Heart right ventricle (tissue), 16 donors: Measurements from ENCODE around the gene FAAP20. TPM values are rescaled to one million over a fixed set of nuclear protein-coding genes. Genes with fewer than 3 reads are reported as not detected.

Source experiments
- ATAC-seq, 8 donors: fragments of 200-7000 bp; cut with Tn5 transposase; one replicate each; pipeline ENCODE4 v1.9.1; 2020; ENCODE audit warnings: mild to moderate bottlenecking in 8 of 8, moderate library complexity in 8 of 8, moderate number of reproducible peaks in 1 of 8
- DNase-seq, 2 donors: peaks; one replicate each; pipeline ENCODE4 v3.0.0-alpha.2; 2020
- H3K27ac ChIP-seq, 10 donors: fragments of 200-600 bp; sonication (generic) in 2 of 10; one replicate each; pipeline versions ENCODE4 v1.5.0 to v1.8.0; 2020 to 2022; ENCODE audit warnings: mild to moderate bottlenecking in 3 of 10
- H3K27me3 ChIP-seq, 7 donors: fragments of 200-600 bp; one replicate each; pipeline ENCODE4 v1.8.0; 2021 to 2022; ENCODE audit warnings: mild to moderate bottlenecking in 2 of 7
- H3K36me3 ChIP-seq, 9 donors: fragments of 200-600 bp; sonication (generic) in 1 of 9; one replicate each; pipeline versions ENCODE4 v1.5.0 to v1.8.0; 2020 to 2022; ENCODE audit warnings: mild to moderate bottlenecking in 2 of 9
- H3K4me1 ChIP-seq, 9 donors: fragments of 200-600 bp; sonication (generic) in 1 of 9; one replicate each; pipeline versions ENCODE4 v1.5.0 to v1.8.0; 2020 to 2022; ENCODE audit warnings: mild to moderate bottlenecking in 4 of 9
- H3K4me3 ChIP-seq, 10 donors: fragments of 200-600 bp; sonication (generic) in 2 of 10; one replicate each; pipeline versions ENCODE4 v1.5.0 to v1.8.0; 2020 to 2022; ENCODE audit warnings: mild to moderate bottlenecking in 7 of 10, moderate library complexity in 2 of 10
- H3K9me3 ChIP-seq, 11 donors: fragments of 200-600 bp in 10 of 11; sonication (generic) in 2 of 11; one replicate each; pipeline versions ENCODE4 v1.5.0 to v1.8.0; 2013 to 2022; ENCODE audit warnings: mild to moderate bottlenecking in 2 of 11, control low read depth in 1 of 11, moderate library complexity in 1 of 11
- WGBS, 2 donors: extraction: QIAGEN DNeasy Blood & Tissue Kit; methylation state at CpG; one replicate each; pipeline ENCODE4 v1.1.7; 2013; ENCODE audit warnings: inconsistent platforms in 1 of 2; 5-methylcytosine and 5-hydroxymethylcytosine counted together
- intact Hi-C, 10 donors: fragments of 100-400 bp; cut with DNase I; formaldehyde crosslinking; loops; one replicate each; pipeline versions ENCODE4 v1.11.1 to v1.14.2; 2022
- polyA plus RNA-seq, 2 donors: library from polyadenylated mRNA; stranded (reverse); fragments of 200-250 nt; gene quantifications; one replicate each; pipeline ENCODE4 v1.2.3, GENCODE V29; 2013
- total RNA-seq, 10 donors: library from RNA; stranded (reverse); fragmentation: NEBNext Ultra II Directional in 3 of 10; extraction: Animal tissue kit (Norgen Biotek cat#: 25700) in 3 of 10; gene quantifications; one replicate each; pipeline versions ENCODE4 v1.2.1 to v1.2.4, GENCODE V29; 2021 to 2023
- TF ChIP-seq, protein P1 (sequence below), 9 donors: fragments of 200-600 bp; sonication (generic) in 2 of 9; IDR thresholded peaks; one replicate each; pipeline versions ENCODE4 v1.5.0 to v1.8.0; 2021 to 2022; ENCODE audit warnings: antibody characterized with exemption in 9 of 9, mild to moderate bottlenecking in 5 of 9, moderate library complexity in 1 of 9
- donor health status: Arrhythmogenic right ventricular cardiomyopathy.
- donor health status: ischemic (EF 13 %, LVEDD 7.1; RV severe dilation, severe dysfunction).
- donor health status: healthy with polysubstance abuse.
- donor health status: DM: no; HTN: yes; CAD: no.
- donor health status: DM: no; HTN: no; CAD: no.
- donor health status: ischemic (EF 25% LVEDD 6.9; RV normal size, moderate dysfunction).
- donor health status: ischemic (EF 25% LVEDD 5.7; RV mildly dilated, moderate dysfunction).
- donor health status: healthy.
- donor health status: DM: yes; HTN: yes; CAD: no.
- donor health status: Ischemic cardiomyopathy.
- donor health status: ischemic (EF 35%, LVEDD 5.7; RV mildly dilated, moderate dysfunction).
- donor health status: nonischemic (EF 11% LVEDD 7.7; RV severe dilation, severe dysfunction).
- donor health status: DM: yes; HTN: yes; CAD: no.
- donor health status: PGD.
- donor health status: ischemic (EF 29% LVEDD 5.4; RV normal size, mild dysfunction).
- donor health status: nonischemic (EF 23%, LVEDD 6.1; RV moderate dilation, normal function).

The FAAP20 gene
- total and polyA plus RNA-seq, 12 donors: 30.9 to 83.6 (median 38.6) TPM

DNA sequence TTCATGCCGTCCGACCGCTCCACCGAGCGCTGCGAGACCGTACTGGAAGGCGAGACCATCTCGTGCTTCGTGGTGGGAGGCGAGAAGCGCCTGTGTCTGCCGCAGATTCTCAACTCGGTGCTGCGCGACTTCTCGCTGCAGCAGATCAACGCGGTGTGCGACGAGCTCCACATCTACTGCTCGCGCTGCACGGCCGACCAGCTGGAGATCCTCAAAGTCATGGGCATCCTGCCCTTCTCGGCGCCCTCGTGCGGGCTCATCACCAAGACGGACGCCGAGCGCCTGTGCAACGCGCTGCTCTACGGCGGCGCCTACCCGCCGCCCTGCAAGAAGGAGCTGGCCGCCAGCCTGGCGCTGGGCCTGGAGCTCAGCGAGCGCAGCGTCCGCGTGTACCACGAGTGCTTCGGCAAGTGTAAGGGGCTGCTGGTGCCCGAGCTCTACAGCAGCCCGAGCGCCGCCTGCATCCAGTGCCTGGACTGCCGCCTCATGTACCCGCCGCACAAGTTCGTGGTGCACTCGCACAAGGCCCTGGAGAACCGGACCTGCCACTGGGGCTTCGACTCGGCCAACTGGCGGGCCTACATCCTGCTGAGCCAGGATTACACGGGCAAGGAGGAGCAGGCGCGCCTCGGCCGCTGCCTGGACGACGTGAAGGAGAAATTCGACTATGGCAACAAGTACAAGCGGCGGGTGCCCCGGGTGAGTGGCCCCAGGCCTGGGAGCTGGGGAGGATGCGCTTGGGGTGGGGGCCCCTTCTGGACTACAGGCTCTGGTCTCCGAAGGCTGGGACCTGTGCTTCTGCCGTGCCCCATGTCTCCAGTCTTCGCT is 34.7 kb upstream of the FAAP20 start:
- WGBS, 2 donors: 1 to 2% methylated on average over 77 of the region's 77 CpGs
- Histone ChIP-seq H3K27ac (peak overlapping the region; percentile 75 to 90 (median 86)), H3K27me3 (no peaks in the 10 kb centered on the region), H3K4me3 (peak overlapping the region; percentile 50 to 89 (median 78)), H3K36me3 (no peaks in the 10 kb centered on the region), H3K9me3 (no peaks in the 10 kb centered on the region), H3K4me1 (peaks cover 29 to 62% (median 60%) of the 10 kb centered on the region in 9 donors)
- DNase-seq (peak in 1 of 2 donors; percentile 83), ATAC-seq (peak; percentile 4 to 43 (median 18))
- TF ChIP-seq, protein P1, sequence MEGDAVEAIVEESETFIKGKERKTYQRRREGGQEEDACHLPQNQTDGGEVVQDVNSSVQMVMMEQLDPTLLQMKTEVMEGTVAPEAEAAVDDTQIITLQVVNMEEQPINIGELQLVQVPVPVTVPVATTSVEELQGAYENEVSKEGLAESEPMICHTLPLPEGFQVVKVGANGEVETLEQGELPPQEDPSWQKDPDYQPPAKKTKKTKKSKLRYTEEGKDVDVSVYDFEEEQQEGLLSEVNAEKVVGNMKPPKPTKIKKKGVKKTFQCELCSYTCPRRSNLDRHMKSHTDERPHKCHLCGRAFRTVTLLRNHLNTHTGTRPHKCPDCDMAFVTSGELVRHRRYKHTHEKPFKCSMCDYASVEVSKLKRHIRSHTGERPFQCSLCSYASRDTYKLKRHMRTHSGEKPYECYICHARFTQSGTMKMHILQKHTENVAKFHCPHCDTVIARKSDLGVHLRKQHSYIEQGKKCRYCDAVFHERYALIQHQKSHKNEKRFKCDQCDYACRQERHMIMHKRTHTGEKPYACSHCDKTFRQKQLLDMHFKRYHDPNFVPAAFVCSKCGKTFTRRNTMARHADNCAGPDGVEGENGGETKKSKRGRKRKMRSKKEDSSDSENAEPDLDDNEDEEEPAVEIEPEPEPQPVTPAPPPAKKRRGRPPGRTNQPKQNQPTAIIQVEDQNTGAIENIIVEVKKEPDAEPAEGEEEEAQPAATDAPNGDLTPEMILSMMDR (IDR thresholded peaks at IDR 0.05): peak in 2 of 9 donors; percentile 34 to 45
- intact Hi-C loops: loop anchor here in 1 of 10 donors (2.0 kb wide), 1 partner anchor 70 kb away; no protein-coding TSS in a partner anchor

- intact Hi-C loops: loop anchor here in 1 of 10 donors (2.0 kb wide), 1 partner anchor 70 kb away; no protein-coding TSS in a partner anchor
- TF ChIP-seq, protein P1 (IDR thresholded peaks at IDR 0.05): no peak
- peak in 1 of 2 donors; percentile 39 for DNase-seq
- H3K4me3 ChIP-seq: peak overlapping the region; percentile 50 to 89 (median 78)
- H3K4me1 ChIP-seq: peaks cover 29 to 57% (median 55%) of the 10 kb centered on the region in 9 donors
- H3K9me3 ChIP-seq: no peaks in the 10 kb centered on the region
- H3K36me3 ChIP-seq: no peaks in the 10 kb centered on the region
- ATAC-seq: no peak
- no peaks in the 10 kb centered on the region for H3K27me3 ChIP-seq
- H3K27ac ChIP-seq: peak overlapping the region; percentile 75 to 90 (median 86)
- WGBS, 2 donors: 0 to 3% methylated on average over 17 to 49 of the region's 50 CpGs
Measured at GRCh38 chr1:2228694-2229036, 34.1 kb upstream of the FAAP20 start.

DNA sequence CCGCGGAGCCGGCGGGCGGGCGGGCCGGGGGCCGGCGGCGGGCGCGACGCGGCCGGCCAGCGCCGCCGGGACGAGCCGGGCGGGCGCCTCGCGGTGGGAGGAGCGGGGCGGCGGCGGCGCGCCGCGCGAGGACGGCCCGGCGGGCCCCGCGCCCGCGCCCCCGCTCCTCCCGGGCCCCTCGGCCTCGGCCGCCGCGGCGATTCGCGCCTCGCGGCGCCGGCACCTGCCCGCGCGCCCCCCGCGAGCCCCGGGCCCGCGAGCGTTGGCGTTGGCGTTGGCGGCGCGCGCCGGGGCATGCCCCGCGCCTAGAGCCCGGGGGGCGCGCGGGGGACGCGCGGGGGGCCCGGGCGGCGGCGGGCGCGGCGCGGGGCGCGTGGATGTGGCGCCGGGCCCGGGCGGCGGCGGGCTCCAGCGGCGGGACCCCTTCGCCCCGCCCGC is 33.6 kb upstream of the FAAP20 start, which contains the start of gene SKI:
TSS of gene SKI (plus strand) at position 163 of the 438 bp plus-strand sequence. CDS start 448 bp downstream, outside the sequence.
- H3K9me3 ChIP-seq: no peaks in the 10 kb centered on the region
- peaks cover 24 to 53% (median 50%) of the 10 kb centered on the region in 9 donors for H3K4me1 ChIP-seq
- ATAC-seq: no peak
- 0% methylated on average over 3 to 82 of the region's 100 CpGs for WGBS, 2 donors
- H3K36me3 ChIP-seq: no peaks in the 10 kb centered on the region
- H3K27me3 ChIP-seq: no peaks in the 10 kb centered on the region
- intact Hi-C loops: loop anchor here in 1 of 10 donors (2.0 kb wide), 1 partner anchor 71 kb away; no protein-coding TSS in a partner anchor
- TF ChIP-seq, protein P1 (IDR thresholded peaks at IDR 0.05): no peak
- peak within 1 kb of the TSS; percentile 69 to 89 (median 84) for H3K4me3 ChIP-seq
- DNase-seq: no peak
- peak within 1 kb of the TSS; percentile 96 to 100 (median 100) for H3K27ac ChIP-seq

GRCh38 chr1:2227346-2228156 is 33.0 kb upstream of the FAAP20 start:
- Histone ChIP-seq H3K9me3 (no peaks in the 10 kb centered on the region), H3K27ac (peak overlapping the region; percentile 96 to 100 (median 100)), H3K4me3 (peak overlapping the region; percentile 64 to 86 (median 72)), H3K4me1 (peaks cover 19 to 47% (median 44%) of the 10 kb centered on the region in 9 donors), H3K36me3 (no peaks in the 10 kb centered on the region), H3K27me3 (no peaks in the 10 kb centered on the region)
- intact Hi-C loops: loop anchor here in 2 of 10 donors (1.0 to 2.0 kb wide), 3 partner anchors 14 to 71 kb away; no protein-coding TSS in a partner anchor
- TF ChIP-seq, protein P1 (IDR thresholded peaks at IDR 0.05): peak in 1 of 9 donors; percentile 12
- WGBS, 2 donors: 0 to 1% methylated on average over 89 to 111 of the region's 129 CpGs
- DNase-seq: peak; percentile 96 to 98
- ATAC-seq: peak; percentile 86 to 94 (median 89)
